Skeletal muscle satellite cell (primary cell): Measurements from ENCODE around the gene GPD1L.

Experiments
- H3K27me3 ChIP-seq: 2 replicates; pipeline ENCODE4 v1.7.0; 2013; ENCODE audit warnings: low read length; ENCODE audit not compliant: control insufficient read depth, insufficient read depth
- H3K36me3 ChIP-seq: 2 replicates; pipeline ENCODE4 v1.7.0; 2013; ENCODE audit warnings: mild to moderate bottlenecking, control low read depth, low read length; ENCODE audit not compliant: insufficient read depth
- H3K4me1 ChIP-seq: 2 replicates; pipeline ENCODE4 v1.7.0; 2013; ENCODE audit warnings: low read length; ENCODE audit not compliant: control insufficient read depth, insufficient read depth
- H3K4me2 ChIP-seq: 2 replicates; pipeline ENCODE4 v1.7.0; 2013; ENCODE audit warnings: mild to moderate bottlenecking, low read length
- H3K4me3 ChIP-seq: 2 replicates; pipeline ENCODE4 v1.7.0; 2013; ENCODE audit warnings: low read length
- H3K9ac ChIP-seq: 2 replicates; pipeline ENCODE4 v1.7.0; 2013; ENCODE audit warnings: mild to moderate bottlenecking, low read depth, low read length, moderate library complexity
- H3K9me3 ChIP-seq: replicated peaks from 2 replicates; pipeline ENCODE4 v1.7.0; 2013; ENCODE audit warnings: mild to moderate bottlenecking, control low read depth, low read length

The GPD1L gene

DNA sequence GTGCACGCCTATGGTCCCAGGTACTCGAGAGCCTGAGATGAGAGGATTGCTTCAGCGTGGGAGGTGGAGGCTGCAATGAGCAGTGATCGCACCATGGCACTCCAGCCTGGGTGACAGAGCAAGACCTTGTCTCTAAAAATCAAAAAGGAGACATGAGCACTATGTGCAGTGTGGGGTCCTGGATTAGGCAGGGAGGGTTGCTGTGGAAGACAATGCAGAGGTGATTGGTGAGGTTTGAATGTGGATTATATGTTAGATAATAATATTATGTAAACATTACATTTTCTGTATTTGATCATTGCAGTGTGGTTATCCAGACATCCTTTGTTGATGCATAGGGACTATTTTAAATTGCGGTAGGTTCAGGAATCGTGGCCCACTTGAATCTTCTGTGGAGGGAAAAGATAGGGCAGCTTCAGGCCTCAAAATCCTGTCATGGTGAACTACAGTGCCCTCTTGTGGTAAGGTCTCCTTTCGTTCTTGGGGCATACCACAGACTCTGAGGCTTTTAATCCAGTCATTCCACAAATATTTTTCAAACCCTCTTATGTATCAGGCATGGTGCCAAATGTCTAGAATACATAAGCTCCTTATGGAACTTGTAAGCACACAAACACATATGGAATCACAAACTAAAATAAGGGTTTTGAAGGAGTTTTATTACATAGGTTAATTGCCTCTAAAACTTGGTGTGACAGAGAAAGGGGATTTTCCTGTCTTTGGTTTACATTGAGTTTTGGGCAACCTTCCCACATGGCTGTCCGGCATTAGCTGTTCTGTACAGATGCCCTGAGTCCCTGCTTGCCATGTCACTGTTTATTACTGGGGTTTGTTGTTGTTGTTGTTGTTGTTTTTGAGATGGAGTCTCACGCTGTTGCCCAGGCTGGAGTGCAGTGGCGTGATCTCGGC, 37.7 kb downstream of the GPD1L start:
- no peak overlapping the region for H3K4me3 ChIP-seq
- H3K9me3 ChIP-seq: no peaks in the 10 kb centered on the region
- no peaks in the 10 kb centered on the region for H3K36me3 ChIP-seq
- H3K4me2 ChIP-seq: no peak overlapping the region
- no peaks in the 10 kb centered on the region for H3K27me3 ChIP-seq
- H3K4me1 ChIP-seq: peaks cover 11% of the 10 kb centered on the region
- H3K9ac ChIP-seq: no peak overlapping the region

DNA sequence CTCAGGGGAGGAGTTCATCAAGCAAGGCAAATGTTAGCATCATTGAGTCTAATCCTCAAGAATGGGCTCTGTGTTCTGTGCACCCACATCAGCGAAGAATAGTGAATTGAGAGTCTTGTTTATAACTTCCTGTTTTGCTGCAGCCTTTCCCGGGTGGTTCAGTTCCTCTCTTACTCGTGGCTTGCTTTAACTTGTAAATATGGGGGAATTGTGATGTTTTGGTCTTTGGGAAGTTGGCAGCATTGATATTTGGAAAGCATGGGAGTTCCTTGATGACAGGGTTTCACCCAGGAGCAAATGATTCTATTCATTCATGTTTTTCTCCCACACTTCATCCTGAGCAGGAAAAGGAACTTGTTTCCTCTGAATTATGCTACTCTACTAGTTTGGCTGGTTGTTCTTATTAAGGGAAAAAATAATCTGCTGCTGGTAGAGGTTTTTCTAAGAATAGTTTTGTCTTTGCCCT, 40.4 kb downstream of the GPD1L start:
- Histone ChIP-seq H3K4me2 (no peak overlapping the region), H3K4me3 (no peak overlapping the region), H3K4me1 (peaks cover 11% of the 10 kb centered on the region), H3K9ac (no peak overlapping the region), H3K27me3 (no peaks in the 10 kb centered on the region), H3K36me3 (no peaks in the 10 kb centered on the region), H3K9me3 (no peaks in the 10 kb centered on the region)

DNA sequence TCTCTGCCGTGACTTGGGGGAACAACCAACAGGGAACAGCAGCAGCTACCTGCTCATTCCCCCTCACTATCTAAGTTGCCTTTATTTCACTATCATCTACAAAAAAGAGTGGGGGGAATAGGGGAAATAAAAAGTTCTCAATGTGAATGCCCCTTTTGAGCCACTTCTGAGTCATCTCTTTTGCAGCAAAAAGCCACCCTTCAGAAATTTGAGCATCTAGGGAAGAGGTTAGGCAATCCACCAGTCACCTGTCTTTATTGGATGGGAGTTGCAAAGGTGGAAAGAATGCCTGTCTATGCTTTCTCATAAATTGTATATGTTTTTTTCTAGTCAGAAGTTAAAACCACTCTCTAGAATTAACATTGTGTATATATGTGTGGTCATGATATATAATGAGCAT, 41.1 kb downstream of the GPD1L start:
- H3K27me3 ChIP-seq: no peaks in the 10 kb centered on the region
- H3K36me3 ChIP-seq: no peaks in the 10 kb centered on the region

GRCh38 chr3:32147933-32148332, 41.5 kb downstream of the GPD1L start:
- Histone ChIP-seq H3K9ac (no peak overlapping the region), H3K27me3 (no peaks in the 10 kb centered on the region), H3K9me3 (no peaks in the 10 kb centered on the region), H3K4me1 (peaks cover 11% of the 10 kb centered on the region), H3K36me3 (no peaks in the 10 kb centered on the region), H3K4me2 (no peak overlapping the region), H3K4me3 (no peak overlapping the region)

More for the DNA sequence above, 41.1 kb downstream of the GPD1L start:
- Histone ChIP-seq H3K4me1 (peaks cover 11% of the 10 kb centered on the region), H3K4me3 (no peak overlapping the region), H3K9me3 (no peaks in the 10 kb centered on the region), H3K9ac (no peak overlapping the region), H3K4me2 (no peak overlapping the region)

DNA sequence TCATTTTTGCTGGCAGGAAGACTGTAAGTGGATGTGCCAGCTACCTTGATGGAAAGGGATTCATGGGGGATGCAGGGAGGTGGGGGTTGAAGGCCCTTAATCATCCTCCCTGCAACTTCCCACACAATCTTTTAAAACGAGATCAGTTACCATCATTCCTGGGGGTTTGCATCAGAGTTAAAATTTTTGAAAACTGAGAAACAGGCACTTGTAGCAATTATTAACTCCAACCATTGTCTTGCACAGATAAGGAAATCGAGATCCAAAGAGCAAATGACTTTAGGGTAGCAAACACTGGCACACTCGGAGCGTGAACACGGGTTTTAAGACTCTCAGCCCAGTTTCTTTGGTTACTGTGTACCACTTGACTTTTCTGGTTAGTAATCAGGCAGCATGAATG, 41.9 kb downstream of the GPD1L start:
- H3K4me2 ChIP-seq: no peak overlapping the region

GRCh38 chr3:32153414-32154204, 47.2 kb downstream of the GPD1L start:
- Histone ChIP-seq H3K36me3 (no peaks in the 10 kb centered on the region), H3K4me3 (no peak overlapping the region), H3K4me2 (no peak overlapping the region), H3K9me3 (no peaks in the 10 kb centered on the region), H3K9ac (no peak overlapping the region), H3K27me3 (no peaks in the 10 kb centered on the region), H3K4me1 (no peaks in the 10 kb centered on the region)

More for the DNA sequence above, 41.9 kb downstream of the GPD1L start:
- no peak overlapping the region for H3K9ac ChIP-seq
- H3K27me3 ChIP-seq: no peaks in the 10 kb centered on the region
- peaks cover 11% of the 10 kb centered on the region for H3K4me1 ChIP-seq
- no peak overlapping the region for H3K4me3 ChIP-seq
- H3K36me3 ChIP-seq: no peaks in the 10 kb centered on the region
- no peaks in the 10 kb centered on the region for H3K9me3 ChIP-seq

DNA sequence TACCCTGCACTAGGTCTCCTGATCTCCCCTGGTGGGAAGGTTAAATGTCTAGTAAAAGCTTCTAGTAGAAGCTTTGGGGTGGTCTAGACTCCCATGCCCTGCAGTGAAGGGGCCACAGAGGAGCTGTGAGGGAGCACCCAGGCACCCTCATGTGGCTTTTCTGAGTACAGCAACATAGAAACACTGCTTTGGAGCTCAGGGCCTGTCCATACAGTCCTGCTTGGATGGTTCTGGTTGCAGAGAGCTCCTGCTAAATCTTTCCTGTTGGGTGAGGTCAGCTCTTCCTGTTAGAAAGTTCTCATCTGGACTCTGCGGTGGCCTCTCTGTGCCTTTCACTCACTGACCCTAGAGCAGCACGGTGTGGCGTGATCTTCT, 47.8 kb downstream of the GPD1L start:
- no peaks in the 10 kb centered on the region for H3K36me3 ChIP-seq
- H3K9ac ChIP-seq: no peak overlapping the region
- H3K9me3 ChIP-seq: no peaks in the 10 kb centered on the region
- H3K27me3 ChIP-seq: no peaks in the 10 kb centered on the region
- no peaks in the 10 kb centered on the region for H3K4me1 ChIP-seq
- no peak overlapping the region for H3K4me3 ChIP-seq
- H3K4me2 ChIP-seq: no peak overlapping the region

DNA sequence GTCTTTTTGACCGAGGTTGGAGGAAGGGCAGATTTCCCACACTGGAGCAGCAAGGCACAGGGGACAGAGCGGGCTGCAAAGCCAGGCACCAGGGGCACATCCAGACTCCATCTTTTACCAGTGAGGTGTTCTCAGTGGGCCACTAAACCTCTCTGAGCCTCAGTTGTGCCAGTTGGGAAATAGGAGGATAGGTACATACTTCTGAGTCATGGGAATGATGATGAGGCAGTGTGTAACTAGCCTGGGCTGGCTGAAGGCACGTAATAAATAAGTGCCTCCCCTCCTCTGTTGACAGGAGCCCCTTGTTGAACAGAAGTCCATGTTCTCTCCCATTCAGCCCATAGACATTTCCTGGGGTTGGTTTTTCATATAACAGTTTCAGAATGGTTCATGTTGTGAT, 48.7 kb downstream of the GPD1L start:
- H3K4me3 ChIP-seq: no peak overlapping the region
- H3K4me1 ChIP-seq: no peaks in the 10 kb centered on the region
- no peaks in the 10 kb centered on the region for H3K9me3 ChIP-seq
- H3K4me2 ChIP-seq: no peak overlapping the region
- H3K9ac ChIP-seq: no peak overlapping the region
- H3K36me3 ChIP-seq: no peaks in the 10 kb centered on the region
- H3K27me3 ChIP-seq: no peaks in the 10 kb centered on the region

DNA sequence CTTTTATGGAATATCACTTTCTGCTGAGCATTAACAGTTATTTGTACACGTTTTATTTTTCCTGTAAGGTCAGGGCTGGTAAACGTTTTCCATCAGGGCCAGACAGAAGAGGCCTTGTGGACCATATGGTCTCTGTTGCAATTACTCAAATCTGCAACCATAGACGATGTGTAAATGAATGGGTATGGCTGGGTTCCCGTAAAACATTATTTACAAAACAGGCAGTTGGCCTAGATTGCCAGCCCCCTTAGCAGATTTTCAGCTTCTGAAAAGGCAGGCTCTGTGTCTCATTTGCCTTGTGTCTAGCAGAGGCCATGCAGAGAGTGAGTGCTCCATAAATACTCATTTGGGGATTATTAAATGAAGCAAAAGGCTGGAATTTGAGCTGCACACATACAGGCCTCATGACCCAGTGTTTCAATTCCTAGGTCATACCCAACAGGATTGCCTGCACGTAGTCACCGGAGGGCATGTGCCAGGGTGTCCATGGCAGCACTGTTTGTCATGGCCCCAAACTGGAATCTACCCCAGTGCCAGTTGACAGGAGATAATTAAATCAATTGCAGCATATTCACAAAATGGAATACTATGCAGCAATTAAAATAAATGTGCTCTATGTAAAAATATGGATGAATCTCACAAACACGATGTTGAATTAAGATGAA, 51.3 kb downstream of the GPD1L start:
- Histone ChIP-seq H3K9me3 (no peaks in the 10 kb centered on the region), H3K4me1 (no peaks in the 10 kb centered on the region), H3K4me2 (no peak overlapping the region), H3K27me3 (no peaks in the 10 kb centered on the region), H3K4me3 (no peak overlapping the region), H3K36me3 (no peaks in the 10 kb centered on the region), H3K9ac (no peak overlapping the region)

GRCh38 chr3:32160706-32161214, 54.3 kb downstream of the GPD1L start:
- Histone ChIP-seq H3K36me3 (no peaks in the 10 kb centered on the region), H3K4me2 (no peak overlapping the region), H3K4me3 (no peak overlapping the region), H3K27me3 (no peaks in the 10 kb centered on the region), H3K9ac (no peak overlapping the region), H3K4me1 (no peaks in the 10 kb centered on the region), H3K9me3 (no peaks in the 10 kb centered on the region)

DNA sequence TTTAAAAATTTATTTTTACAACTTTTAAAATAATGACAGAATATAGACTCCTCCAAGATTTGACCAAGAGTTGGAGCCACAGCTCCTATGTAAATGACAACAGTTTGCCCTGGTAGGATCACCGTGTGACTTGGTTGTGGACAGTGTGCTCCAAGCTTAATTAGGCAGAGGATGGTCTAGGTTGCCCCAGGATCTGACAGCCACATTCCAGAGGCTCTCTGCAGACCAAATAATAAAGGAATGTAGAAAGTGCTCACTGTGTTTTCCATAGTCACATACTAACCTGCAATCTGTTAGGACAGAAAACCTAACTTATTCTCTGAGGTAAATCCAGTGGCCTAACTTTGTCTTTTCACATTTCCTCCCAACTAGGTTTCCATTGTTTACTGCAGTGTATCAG, 59.0 kb downstream of the GPD1L start:
- no peaks in the 10 kb centered on the region for H3K36me3 ChIP-seq
- no peak overlapping the region for H3K4me3 ChIP-seq
- H3K9ac ChIP-seq: no peak overlapping the region
- no peaks in the 10 kb centered on the region for H3K27me3 ChIP-seq
- H3K9me3 ChIP-seq: no peaks in the 10 kb centered on the region
- no peak overlapping the region for H3K4me2 ChIP-seq
- no peaks in the 10 kb centered on the region for H3K4me1 ChIP-seq
